Esophagus muscularis mucosa (tissue), 4 donors: ENCODE measurements around the gene NQO2.

Experiments
- CTCF ChIP-seq, 3 experiments: fragments of 200-600 bp in 2 of 3; fragments of 450-650 bp in 1 of 3; sonication (generic) in 2 of 3; IDR thresholded peaks; one replicate each; pipeline ENCODE4 v1.5.1; 2017 to 2019; ENCODE audit warnings: antibody characterized with exemption in 3 of 3, mild to moderate bottlenecking in 2 of 3, moderate library complexity in 1 of 3
- EP300 ChIP-seq: sonication (generic); formaldehyde crosslinking; IDR thresholded peaks from one replicate; pipeline ENCODE4 v1.6.1; 2017; ENCODE audit warnings: antibody characterized with exemption
- POLR2A ChIP-seq: fragments of 450-650 bp; IDR thresholded peaks from one replicate; pipeline ENCODE4 v1.6.1; 2017; ENCODE audit warnings: antibody characterized with exemption, moderate library complexity, mild to moderate bottlenecking, low read depth
- POLR2AphosphoS5 ChIP-seq, 2 donors: sonication (generic); formaldehyde crosslinking; IDR thresholded peaks; one replicate each; pipeline ENCODE4 v1.6.1; 2017; ENCODE audit warnings: antibody characterized with exemption in 2 of 2

GRCh38 chr6:3011158-3011557 lies 11.5 kb downstream of the NQO2 start:
- TF ChIP-seq CTCF (IDR thresholded peaks at IDR 0.05) (no peak), POLR2AphosphoS5 (IDR thresholded peaks at IDR 0.05) (no peak), POLR2A (no peak), EP300 (no peak)
